Posterior cingulate gyrus (tissue), 11 donors: ENCODE measurements around the gene AK5.
A peak's percentile ranks its signal among the peaks of the same experiment; 100 is the strongest.

Source experiments
- DNase-seq, 10 donors: peaks; one replicate each; pipeline versions ENCODE4 v3.0.0 to v3.0.0-alpha.2; 2020 to 2021; ENCODE audit warnings: mixed read lengths in 3 of 10
- intact Hi-C: fragments of 100-400 bp; cut with DNase I; formaldehyde crosslinking; loops from one replicate; pipeline ENCODE4 v1.15.1; 2023

Gene AK5

GRCh38 chr1:77557053-77557452 lies 275.2 kb downstream of the AK5 start:
- intact Hi-C loops, result no loop called here
- DNase-seq, result no peak

DNA sequence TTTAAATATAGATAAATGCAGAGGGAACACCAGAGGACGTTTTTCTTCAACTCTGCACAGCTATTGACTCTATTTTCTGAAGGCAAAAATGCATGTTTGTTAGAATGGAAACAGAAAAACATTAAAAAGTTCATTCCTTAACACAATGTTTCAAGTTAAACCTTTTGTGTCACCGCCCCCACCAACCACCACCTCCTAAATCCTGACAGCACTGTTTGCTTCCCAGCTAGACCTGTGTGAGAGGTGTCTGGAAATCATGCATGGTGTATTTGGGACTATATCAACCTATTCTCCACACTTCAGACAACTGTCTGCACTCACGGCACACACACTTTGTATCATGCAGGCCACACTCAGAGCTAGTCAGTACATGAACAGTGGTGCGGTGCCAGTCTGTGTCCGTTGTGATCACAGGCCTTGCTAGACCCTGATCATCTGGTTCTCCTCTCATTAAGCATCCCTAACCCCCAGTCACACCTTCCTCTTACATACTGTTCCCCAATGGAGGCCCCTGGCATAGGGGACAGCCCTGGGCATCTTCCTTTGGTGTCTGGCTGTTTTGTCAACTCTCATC lies 276.9 kb downstream of the AK5 start:
- intact Hi-C loops, result no loop called here
- DNase-seq, result no peak

GRCh38 chr1:77560741-77561140 lies 278.9 kb downstream of the AK5 start:
- intact Hi-C loops, result no loop called here
- no peak for DNase-seq

GRCh38 chr1:77562596-77563150 lies 280.9 kb downstream of the AK5 start:
- intact Hi-C loops, result no loop called here
- no peak for DNase-seq

GRCh38 chr1:77565321-77565720 lies 283.5 kb downstream of the AK5 start:
- intact Hi-C loops, result no loop called here
- no peak for DNase-seq

DNA sequence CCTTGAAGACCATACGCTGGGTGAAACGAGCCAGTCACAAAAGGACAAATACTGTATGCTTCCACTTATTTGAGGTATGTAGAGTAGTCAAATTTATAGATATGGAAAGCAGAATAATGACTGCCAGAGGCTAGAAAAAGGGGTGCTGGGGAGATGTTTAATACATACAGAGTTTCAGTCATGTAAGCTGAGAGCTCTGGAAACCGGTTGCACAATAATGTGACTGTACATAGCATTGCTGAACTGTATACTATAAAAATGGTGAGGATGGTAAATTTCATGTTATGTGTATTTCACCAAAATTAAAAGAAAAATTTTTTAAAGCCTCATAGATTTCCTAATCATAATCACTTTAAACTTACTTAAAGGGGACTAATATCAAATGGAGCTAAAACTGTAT lies 289.8 kb downstream of the AK5 start:
- intact Hi-C loops, result no loop called here

DNA sequence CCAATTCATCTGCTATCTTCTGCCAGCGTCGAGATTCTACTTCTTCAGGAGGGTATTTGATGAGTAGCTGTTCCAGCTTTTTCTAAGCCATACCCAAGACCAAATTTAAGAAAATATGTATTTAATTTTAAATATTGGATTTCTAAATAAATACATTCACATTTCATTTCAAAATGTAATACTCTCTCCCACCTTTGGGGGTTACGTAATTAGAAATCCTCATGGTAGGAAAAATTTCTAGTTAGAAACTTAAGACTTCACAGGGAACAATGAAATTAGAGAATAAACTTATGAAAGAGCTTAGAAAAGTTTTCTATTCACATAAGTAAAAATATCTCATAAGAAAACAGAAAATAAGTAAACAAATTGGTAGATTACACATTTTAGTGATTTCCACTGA lies 297.7 kb downstream of the AK5 start:
- DNase-seq, result no peak
- intact Hi-C loops, result no loop called here

More for the DNA sequence above, 289.8 kb downstream of the AK5 start:
- DNase-seq, result no peak

DNA sequence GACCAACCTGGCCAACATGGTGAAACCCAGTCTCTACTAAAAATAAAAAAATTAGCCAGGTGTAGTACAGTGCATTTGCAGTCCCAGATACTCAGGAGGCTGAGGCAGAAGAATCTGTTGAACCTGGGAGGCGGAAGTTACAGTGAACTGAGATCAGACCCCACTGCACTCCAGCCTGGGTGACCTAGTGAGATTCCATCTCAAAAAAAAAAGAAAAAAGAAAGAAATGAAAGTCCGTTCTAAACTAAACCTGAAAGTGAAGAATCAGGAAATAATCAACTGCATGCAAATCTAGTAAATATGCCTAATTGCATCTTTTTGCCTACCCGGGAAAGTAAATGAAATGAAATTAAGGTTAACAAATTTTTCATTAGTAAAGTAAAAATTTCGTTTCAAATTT lies 301.1 kb downstream of the AK5 start:
- intact Hi-C loops, result no loop called here

GRCh38 chr1:77583483-77583882 lies 301.7 kb downstream of the AK5 start:
- intact Hi-C loops, result no loop called here
- DNase-seq, result no peak

More for the DNA sequence above, 301.1 kb downstream of the AK5 start:
- no peak for DNase-seq

- intact Hi-C loops, result no loop called here
- DNase-seq, result no peak
Measured at GRCh38 chr1:77584884-77585283, 303.1 kb downstream of the AK5 start.

DNA sequence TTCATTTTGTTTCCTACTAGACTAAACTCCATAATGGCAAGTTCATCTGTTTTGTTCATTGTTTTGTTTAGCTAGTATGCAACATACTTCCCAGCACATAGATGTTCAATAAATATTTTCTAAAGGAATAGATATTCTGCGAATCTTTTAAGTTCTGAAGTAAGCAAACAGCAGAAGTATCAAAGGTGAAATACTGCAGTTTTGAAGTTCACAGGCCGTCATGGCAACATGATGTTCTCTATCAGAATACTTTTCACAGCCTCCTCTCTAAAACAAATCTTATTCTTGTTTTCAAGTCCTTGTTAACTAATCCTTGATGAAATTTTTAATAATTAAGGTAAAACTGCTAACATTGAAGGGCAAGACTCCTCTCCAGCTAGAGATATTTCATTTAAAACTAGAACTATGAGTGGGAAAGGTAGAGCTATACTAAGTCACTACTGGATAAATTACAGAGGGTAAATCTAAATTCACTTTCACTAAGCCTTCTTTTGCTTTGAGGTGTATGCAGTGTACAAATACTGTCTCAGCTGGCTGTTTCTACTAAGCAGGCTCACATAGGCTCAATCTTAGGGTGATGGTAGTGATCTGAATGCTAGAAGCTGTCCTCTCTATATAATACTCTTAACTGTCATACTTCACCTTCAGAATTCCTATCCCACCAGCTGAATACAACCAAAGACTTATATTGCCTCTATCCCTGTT lies 303.9 kb downstream of the AK5 start:
- DNase-seq, result no peak
- intact Hi-C loops, result no loop called here

GRCh38 chr1:77589231-77589630 lies 307.4 kb downstream of the AK5 start:
- no peak for DNase-seq
- intact Hi-C loops, result no loop called here

GRCh38 chr1:77590651-77591050 lies 308.8 kb downstream of the AK5 start:
- DNase-seq, result no peak
- intact Hi-C loops, result no loop called here

DNA sequence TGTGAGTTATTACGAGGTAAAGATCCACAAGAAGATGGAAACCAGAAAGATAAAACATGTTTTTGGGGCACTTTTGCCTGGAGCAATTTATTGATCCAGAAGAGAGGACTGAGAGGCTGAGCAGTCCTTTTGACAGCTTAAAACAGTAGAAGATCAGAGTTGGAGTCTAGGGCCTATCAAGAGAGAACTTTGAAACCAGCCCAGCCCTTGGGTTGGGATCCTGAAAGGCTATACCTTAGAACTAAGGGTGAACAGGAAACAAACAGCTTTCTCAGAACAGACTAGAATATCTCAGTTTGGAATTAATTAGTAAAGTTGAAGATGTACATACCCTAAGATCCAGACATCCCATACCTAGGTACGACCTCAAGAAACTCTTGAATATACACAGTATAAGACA lies 311.1 kb downstream of the AK5 start:
- intact Hi-C loops, result no loop called here
- no peak for DNase-seq

DNA sequence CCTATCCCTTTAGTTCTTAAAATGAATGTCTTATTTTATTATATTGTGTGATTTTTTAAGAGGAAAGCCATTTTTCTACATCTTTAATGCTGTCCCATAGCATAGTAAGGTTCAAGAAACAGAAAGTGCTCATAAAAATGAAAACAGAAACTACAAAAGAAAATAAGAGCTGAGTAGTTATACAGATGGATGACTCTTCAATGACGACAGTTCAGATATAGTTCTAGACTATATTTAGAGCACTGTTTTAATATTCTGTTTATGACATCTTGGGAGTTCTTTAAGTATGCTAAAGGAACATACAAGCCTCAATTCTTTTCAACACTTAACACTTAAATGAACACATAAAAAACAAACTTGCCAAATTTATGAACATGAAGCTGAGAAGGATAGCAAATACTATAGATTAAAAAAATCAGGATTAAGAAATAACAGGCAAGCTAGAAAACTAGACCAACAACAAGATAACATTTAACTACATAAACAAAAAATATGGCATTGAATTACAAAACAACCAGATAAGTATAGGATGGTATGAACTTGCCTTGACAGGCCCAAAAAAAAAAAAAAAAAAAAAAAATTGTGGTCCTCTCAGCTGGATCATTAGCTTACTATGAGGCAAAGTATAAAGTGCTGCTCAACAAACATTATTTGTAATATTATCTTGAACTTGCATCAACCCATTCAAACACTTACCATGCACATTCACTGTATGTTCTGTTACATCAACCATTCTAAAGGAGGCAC lies 312.7 kb downstream of the AK5 start:
- no peak for DNase-seq
- intact Hi-C loops, result no loop called here

DNA sequence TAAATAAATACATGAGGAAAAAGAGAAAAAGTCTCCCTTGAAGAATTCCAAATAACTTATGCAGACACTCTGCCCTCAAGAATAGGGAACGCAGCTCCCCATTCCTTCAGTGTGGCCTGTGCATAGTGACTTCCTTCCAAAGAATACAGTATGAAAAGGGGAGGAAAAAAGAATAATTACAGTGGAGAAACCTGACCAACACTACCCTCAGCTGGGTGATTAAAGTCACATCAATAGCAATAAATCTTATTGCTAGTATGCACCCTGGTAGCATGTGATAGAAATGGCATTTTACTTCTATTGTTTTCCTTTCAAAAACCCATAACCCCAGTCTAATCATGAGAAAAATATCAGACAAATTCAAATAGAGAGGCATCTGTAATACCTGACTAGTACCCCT lies 315.5 kb downstream of the AK5 start:
- intact Hi-C loops, result no loop called here
- DNase-seq, result no peak

DNA sequence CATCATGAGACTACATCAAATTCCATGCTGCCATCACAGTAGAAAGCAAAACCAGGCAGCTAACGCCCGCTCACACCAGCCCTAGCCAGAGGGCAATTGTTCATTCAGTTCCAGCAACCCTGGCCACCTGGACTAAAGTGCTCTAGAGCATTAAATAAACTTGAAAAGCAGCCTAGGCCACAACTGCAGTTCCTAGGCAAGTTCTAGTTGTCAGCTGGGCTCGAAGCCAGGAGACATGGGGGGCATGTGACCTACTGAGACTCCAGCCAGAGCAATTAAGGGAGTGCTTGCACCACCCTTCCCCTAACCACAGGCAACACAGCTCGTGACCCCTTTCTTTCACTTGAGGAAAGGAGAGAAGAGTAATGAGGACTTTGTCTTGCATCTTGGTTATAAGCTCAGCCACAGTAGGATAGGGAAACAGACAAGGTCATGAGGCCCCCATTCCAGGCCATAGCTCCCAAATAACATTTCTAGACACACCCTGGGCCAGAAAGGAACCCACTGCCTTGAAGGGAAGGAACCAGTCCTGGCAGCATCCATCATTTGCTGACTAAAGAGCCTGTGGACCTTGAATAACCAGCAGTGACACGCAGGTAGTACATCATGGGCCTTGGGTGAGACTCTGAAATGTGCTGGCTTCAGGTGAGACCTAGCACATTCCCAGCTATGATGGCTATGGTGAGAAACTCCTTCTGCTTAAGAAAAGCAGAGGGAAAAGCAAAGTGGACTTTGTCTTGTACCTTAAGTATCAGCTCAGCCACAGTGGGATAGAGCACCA lies 323.6 kb downstream of the AK5 start:
- DNase-seq, result peak in 8 of 10 donors; percentile 15 to 85 (median 42)

GRCh38 chr1:77608893-77609292 lies 327.1 kb downstream of the AK5 start:
- DNase-seq, result no peak
- intact Hi-C loops, result no loop called here

More for the DNA sequence above, 323.6 kb downstream of the AK5 start:
- intact Hi-C loops, result no loop called here
